SK-N-SH (cell line): Measurements from ENCODE around the gene EFS. TPM values are rescaled to one million over a fixed set of nuclear protein-coding genes. Genes with fewer than 3 reads are reported as not detected.
A peak's percentile ranks its signal among the peaks of the same experiment; 100 is the strongest.

Experiments
- CTCF ChIA-PET: fragments of 300-600, 350-600 bp; formaldehyde crosslinking; extraction: SDS; loops from one replicate; lab custom pipeline; 2021; lab: Yijun Ruan, JAX
- POLR2A ChIA-PET: fragments of 350-600 bp; sonication (Branson Sonifier 250); formaldehyde crosslinking; extraction: SDS; loops from one replicate; lab custom pipeline; 2020; ENCODE audit warnings: antibody characterized with exemption, inconsistent platforms; lab: Yijun Ruan, JAX
- DNase-seq: peaks from one replicate; pipeline ENCODE4 v3.0.0; 2012
- H2AFZ ChIP-seq: fragments of 200-600 bp; sonication (generic); 2 replicates; pipeline ENCODE4 v1.8.1; 2016; ENCODE audit warnings: antibody characterized with exemption, mild to moderate bottlenecking, low read depth
- H3F3A ChIP-seq: fragments of 200-600 bp; sonication (generic); replicated peaks from 2 replicates; pipeline ENCODE3; 2016; ENCODE audit warnings: antibody characterized with exemption, mild to moderate bottlenecking; ENCODE audit not compliant: insufficient read depth
- H3K27ac ChIP-seq, 2 experiments: fragments of 200-500 bp in 1 of 2; fragments of 200-600 bp in 1 of 2; sonication (Bioruptor generic) in 1 of 2; sonication (generic), shearing (Covaris generic) in 1 of 2; 2 replicates each; pipeline versions ENCODE4 v1.5.1 to v1.6.1; 2014 to 2016; ENCODE audit warnings: low read depth in 2 of 2, inconsistent platforms in 1 of 2, low read length in 1 of 2, mild to moderate bottlenecking in 1 of 2, mixed read lengths in 1 of 2
- H3K27me3 ChIP-seq: fragments of 200-600 bp; sonication (generic), shearing (Covaris generic); 2 replicates; pipeline ENCODE4 v1.6.1; 2016; ENCODE audit warnings: mixed run types; ENCODE audit not compliant: insufficient read depth
- H3K36me3 ChIP-seq, 2 experiments: fragments of 200-500 bp in 1 of 2; fragments of 200-600 bp in 1 of 2; sonication (Bioruptor generic) in 1 of 2; sonication (generic) in 1 of 2; replicated peaks in 1 of 2; 2 replicates each; pipeline versions ENCODE3 to v1.5.1; 2014 to 2016; ENCODE audit warnings: low read length in 1 of 2, mild to moderate bottlenecking in 1 of 2; ENCODE audit not compliant: insufficient read depth in 2 of 2, control insufficient read depth in 1 of 2
- H3K4me1 ChIP-seq, 2 experiments: fragments of 200-500 bp in 1 of 2; fragments of 200-600 bp in 1 of 2; sonication (Bioruptor generic) in 1 of 2; sonication (generic), shearing (Covaris generic) in 1 of 2; 2 replicates each; pipeline versions ENCODE4 v1.5.1 to v1.6.1; 2014 to 2016; ENCODE audit warnings: low read depth in 1 of 2, low read length in 1 of 2, mixed run types in 1 of 2; ENCODE audit not compliant: insufficient read depth in 2 of 2, control insufficient read depth in 1 of 2
- H3K4me2 ChIP-seq: fragments of 200-600 bp; sonication (generic), shearing (Covaris generic); 2 replicates; pipeline ENCODE4 v1.6.1; 2017; ENCODE audit warnings: mixed run types
- H3K4me3 ChIP-seq, 2 experiments: fragments of 200-500 bp in 1 of 2; fragments of 200-600 bp in 1 of 2; sonication (Bioruptor generic) in 1 of 2; sonication (generic), shearing (Covaris generic) in 1 of 2; 2 replicates each; pipeline versions ENCODE4 v1.5.1 to v1.8.1; 2014 to 2016; ENCODE audit warnings: low read depth in 2 of 2, inconsistent platforms in 1 of 2, low read length in 1 of 2, mild to moderate bottlenecking in 1 of 2, mixed read lengths in 1 of 2, moderate library complexity in 1 of 2
- H3K79me2 ChIP-seq: fragments of 200-600 bp; sonication (generic); 2 replicates; pipeline ENCODE4 v1.8.1; 2017; ENCODE audit warnings: mild to moderate bottlenecking; ENCODE audit not compliant: insufficient read depth
- H3K9ac ChIP-seq: fragments of 200-600 bp; sonication (generic); 2 replicates; pipeline ENCODE4 v1.6.1; 2017; ENCODE audit warnings: mixed run types
- H3K9me2 ChIP-seq: fragments of 200-600 bp; sonication (generic); 2 replicates; pipeline ENCODE4 v1.6.1; 2017; ENCODE audit warnings: mixed run types
- H3K9me3 ChIP-seq: fragments of 200-600 bp; sonication (generic); 2 replicates; pipeline ENCODE4 v1.6.1; 2017; ENCODE audit warnings: mixed run types, mild to moderate bottlenecking, moderate library complexity
- H4K20me1 ChIP-seq: fragments of 200-600 bp; sonication (generic); 2 replicates; pipeline ENCODE4 v1.6.1; 2017; ENCODE audit warnings: mild to moderate bottlenecking, mixed run types; ENCODE audit not compliant: insufficient read depth
- CTCF ChIP-seq: fragments of 200-600 bp; sonication (generic); IDR thresholded peaks from 2 replicates; pipeline ENCODE4 v1.6.1; 2017; ENCODE audit warnings: antibody characterized with exemption, mild to moderate bottlenecking, moderate library complexity
- EZH2phosphoT487 ChIP-seq: fragments of 200-600 bp; sonication (generic); IDR thresholded peaks from 2 replicates; pipeline ENCODE4 v1.6.1; 2017; ENCODE audit warnings: low read depth, mixed run types, mild to moderate bottlenecking, antibody characterized with exemption, moderate library complexity, borderline replicate concordance
- GATA2 ChIP-seq: sonication (generic); formaldehyde crosslinking; IDR thresholded peaks from 2 replicates; pipeline ENCODE4 v1.5.0; 2020; ENCODE audit warnings: mild to moderate bottlenecking, missing genetic modification reagents
- MAX ChIP-seq: IDR thresholded peaks from 2 replicates; pipeline ENCODE4 v1.4.0; 2012; ENCODE audit warnings: low read depth
- MEF2A ChIP-seq: IDR thresholded peaks from 2 replicates; pipeline ENCODE4 v1.4.0; 2012; ENCODE audit warnings: low read depth, borderline replicate concordance
- MXI1 ChIP-seq: IDR thresholded peaks from 2 replicates; pipeline ENCODE4 v1.6.1; 2012; ENCODE audit warnings: mild to moderate bottlenecking, low read depth, low read length, improper control_type of control experiment
- NFIC ChIP-seq: IDR thresholded peaks from 2 replicates; pipeline ENCODE4 v1.4.0; 2012; ENCODE audit warnings: borderline replicate concordance
- PBX3 ChIP-seq: IDR thresholded peaks from 2 replicates; pipeline ENCODE4; 2012
- POLR2AphosphoS5 ChIP-seq: IDR thresholded peaks from 2 replicates; pipeline ENCODE4 v1.6.1; 2012; ENCODE audit warnings: low read depth, low read length
- RCOR1 ChIP-seq: fragments of 150-350 bp; IDR thresholded peaks from 2 replicates; pipeline ENCODE4 v1.6.1; 2017; ENCODE audit warnings: antibody characterized with exemption, low read length
- REST ChIP-seq: IDR thresholded peaks from 2 replicates; pipeline ENCODE4 v1.6.1; 2012; ENCODE audit warnings: mild to moderate bottlenecking, low read depth, low read length, moderate library complexity
- RXRA ChIP-seq: IDR thresholded peaks from 2 replicates; pipeline ENCODE4 v1.4.0; 2012; ENCODE audit warnings: low read depth, mild to moderate bottlenecking, borderline replicate concordance
- SIN3A ChIP-seq: IDR thresholded peaks from 2 replicates; pipeline ENCODE4 v1.6.1; 2012; ENCODE audit warnings: low read depth, mild to moderate bottlenecking, low read length, moderate library complexity, borderline replicate concordance
- TCF12 ChIP-seq: IDR thresholded peaks from 2 replicates; pipeline ENCODE4 v1.4.0; 2012
- TEAD4 ChIP-seq: IDR thresholded peaks from 2 replicates; pipeline ENCODE4 v1.4.0; 2012; ENCODE audit warnings: mild to moderate bottlenecking, borderline replicate concordance; ENCODE audit not compliant: insufficient read depth
- ZBTB33 ChIP-seq: IDR thresholded peaks from 2 replicates; pipeline ENCODE4 v1.4.0; 2012; ENCODE audit warnings: low read depth, borderline replicate concordance
- WGBS: methylation state at CpG from one replicate; pipeline ENCODE4 v1.1.6; 2017; ENCODE audit warnings: low lambda C conversion rate; 5-methylcytosine and 5-hydroxymethylcytosine counted together
- polyA plus RNA-seq, 3 experiments: library from polyadenylated mRNA; depleted of rRNA; stranded (reverse); fragments of >200 nt; gene quantifications; 2 replicates each; pipeline ENCODE4 v1.2.3, GENCODE V29; 2012

EFS gene
- polyA plus RNA-seq, 1 of the 3 experiments (the other 2 are of a cell fraction) = 4.4 TPM

GRCh38 chr14:23321572-23322547 is 43.1 kb downstream of the EFS start (continued):
- no peak for TF ChIP-seq REST
- TF ChIP-seq, all 33 proteins: peak for 5

GRCh38 chr14:23320584-23321571 is 44.1 kb downstream of the EFS start, which contains the start of gene PABPN1:
Gene PABPN1 (plus strand): TSS chr14:23321457. CDS start chr14:23321470, 13 bp downstream.
- DNase-seq = peak; percentile 94
- Histone ChIP-seq H3K36me3 (peaks cover 39 to 56% of the 10 kb centered on the region in 2 experiments), H2AFZ (peak within 1 kb of the TSS; percentile 74), H3K4me3 (peak within 1 kb of the TSS; percentile 84 to 92), H3K27ac (peak within 1 kb of the TSS; percentile 88 to 93), H3K4me2 (peak within 1 kb of the TSS; percentile 94), H3K9me3 (no peaks in the 10 kb centered on the region), H3F3A (peaks cover 40% of the 10 kb centered on the region), H4K20me1 (no peaks in the 10 kb centered on the region), H3K4me1 (peaks cover 13 to 19% of the 10 kb centered on the region in 2 experiments; a peak in 3 of 4 replicates), H3K79me2 (peaks cover 64% of the 10 kb centered on the region), H3K9ac (peak within 1 kb of the TSS; percentile 97), H3K27me3 (no peaks in the 10 kb centered on the region), H3K9me2 (no peaks in the 10 kb centered on the region)
- WGBS = 22% methylated on average over 18 of the region's 63 CpGs
- POLR2A ChIA-PET = interaction anchor here (0.7 to 3.5 kb wide), 12 partner anchors 10 to 794 kb away, joined by 3 to 34 read pairs (median 4); partner anchors contain the start of genes ACIN1, BCL2L2, C14orf119 and DCAF11
- CTCF ChIA-PET = interaction anchor here (0.6 to 13.2 kb wide), 16 partner anchors 10 to 239 kb away, joined by 3 to 179 read pairs (median 3); partner anchors contain the start of genes BCL2L2, CMTM5, HOMEZ and NGDN
- no peak for TF ChIP-seq MEF2A
- TF ChIP-seq RCOR1 = no peak
- TF ChIP-seq SIN3A = peak; percentile 50; the same call in 1 of the 2 replicates
- peak; percentile 99 for TF ChIP-seq PBX3
- TF ChIP-seq TEAD4 = no peak
- no peak for TF ChIP-seq TCF12
- TF ChIP-seq MXI1 = peak; percentile 87
- peak; percentile 74 for TF ChIP-seq POLR2AphosphoS5
- peak; percentile 70 for TF ChIP-seq MAX
- TF ChIP-seq EZH2phosphoT487 = no peak
- no peak; the same call in 1 of the 2 replicates for TF ChIP-seq NFIC
- no peak for TF ChIP-seq CTCF
- TF ChIP-seq GATA2 (CRISPR knock-in tag) = no peak
- TF ChIP-seq RXRA = no peak; the same call in 1 of the 2 replicates
- peak; percentile 80; the same call in 1 of the 2 replicates for TF ChIP-seq ZBTB33
